GM23338 (cell line): ENCODE results near the gene FUT6. TPM values are rescaled to one million over a fixed set of nuclear protein-coding genes. Genes with fewer than 3 reads are reported as not detected.

Experiments
- ATAC-seq: fragments of 200-7000 bp; cut with Tn5 transposase; 3 replicates; pipeline ENCODE4 v1.9.1; 2020
- DNase-seq: peaks from one replicate; pipeline ENCODE4 v3.0.0-alpha.2; 2015; ENCODE audit warnings: low spot score
- H2AFZ ChIP-seq: fragments of 200-600 bp; sonication (generic); 2 replicates; pipeline ENCODE4 v1.8.0; 2016; ENCODE audit warnings: antibody characterized with exemption, mild to moderate bottlenecking, moderate library complexity
- H3F3A ChIP-seq: fragments of 200-600 bp; sonication (generic); replicated peaks from 2 replicates; pipeline ENCODE4 v1.8.0; 2017; ENCODE audit warnings: antibody characterized with exemption, mixed run types, low read depth
- H3K27ac ChIP-seq: fragments of 200-600 bp; sonication (generic); 2 replicates; pipeline ENCODE4 v1.6.1; 2016; ENCODE audit warnings: low read depth
- H3K27me3 ChIP-seq: fragments of 200-600 bp; sonication (generic); 2 replicates; pipeline ENCODE4 v1.8.0; 2016; ENCODE audit warnings: mild to moderate bottlenecking, mixed run types, moderate library complexity; ENCODE audit not compliant: insufficient read depth
- H3K36me3 ChIP-seq: fragments of 200-600 bp; sonication (generic); 2 replicates; pipeline ENCODE4 v1.8.0; 2016; ENCODE audit warnings: mild to moderate bottlenecking; ENCODE audit not compliant: insufficient read depth
- H3K4me1 ChIP-seq: fragments of 200-600 bp; sonication (generic); 2 replicates; pipeline ENCODE4 v1.8.0; 2016; ENCODE audit warnings: mild to moderate bottlenecking, moderate library complexity; ENCODE audit not compliant: insufficient read depth
- H3K4me2 ChIP-seq: fragments of 200-600 bp; sonication (generic); 2 replicates; pipeline ENCODE4 v1.7.1; 2017; ENCODE audit warnings: mixed run types
- H3K4me3 ChIP-seq: fragments of 200-600 bp; sonication (generic); 2 replicates; pipeline ENCODE4 v1.6.1; 2016; ENCODE audit warnings: mixed run types
- H3K79me2 ChIP-seq: fragments of 200-600 bp; sonication (generic); replicated peaks from 2 replicates; pipeline ENCODE4 v1.8.0; 2017; ENCODE audit warnings: mild to moderate bottlenecking; ENCODE audit not compliant: insufficient read depth
- H3K9me2 ChIP-seq: fragments of 200-600 bp; sonication (generic); 2 replicates; pipeline ENCODE4 v1.8.0; 2017; ENCODE audit not compliant: insufficient read depth
- H4K20me1 ChIP-seq: fragments of 200-600 bp; sonication (generic); replicated peaks from 2 replicates; pipeline ENCODE4 v1.8.0; 2017; ENCODE audit warnings: mild to moderate bottlenecking; ENCODE audit not compliant: insufficient read depth
- H3K27ac Mint-ChIP-seq: 2 replicates; pipeline ENCODE4 v1.8.0; 2020; ENCODE audit warnings: inconsistent platforms, mild to moderate bottlenecking, moderate library complexity, mixed read lengths
- H3K27me3 Mint-ChIP-seq: 3 replicates; pipeline ENCODE4 v1.8.0; 2022; ENCODE audit warnings: low read depth, mild to moderate bottlenecking, moderate library complexity, mixed read lengths, inconsistent platforms; ENCODE audit not compliant: insufficient read depth, poor library complexity
- H3K36me3 Mint-ChIP-seq: 3 replicates; pipeline ENCODE4 v1.8.0; 2021; ENCODE audit warnings: low read depth, mild to moderate bottlenecking, inconsistent platforms, moderate library complexity, mixed read lengths
- H3K4me1 Mint-ChIP-seq: 3 replicates; pipeline ENCODE4 v1.8.0; 2020; ENCODE audit warnings: mild to moderate bottlenecking, inconsistent platforms, mixed read lengths
- H3K4me3 Mint-ChIP-seq: 3 replicates; pipeline ENCODE4 v1.8.0; 2021; ENCODE audit warnings: moderate library complexity, mild to moderate bottlenecking, inconsistent platforms, mixed read lengths
- H3K9me3 Mint-ChIP-seq: 3 replicates; pipeline ENCODE4 v1.8.0; 2020; ENCODE audit warnings: moderate library complexity, mild to moderate bottlenecking, inconsistent platforms, mixed read lengths
- CREB1 ChIP-seq: fragments of 250-450 bp; sonication (Bioruptor Pico); IDR thresholded peaks from 2 replicates; pipeline ENCODE4 v1.5.0; 2020; ENCODE audit warnings: low read depth, mild to moderate bottlenecking, moderate library complexity
- CTCF ChIP-seq, 2 experiments: fragments of 200-600 bp in 1 of 2; sonication (generic) in 1 of 2; conservative IDR thresholded peaks; 2 replicates each; pipeline versions ENCODE4 v1.5.1 to v1.6.1; 2016 to 2017; ENCODE audit warnings: antibody characterized with exemption in 2 of 2, low read depth in 2 of 2, mild to moderate bottlenecking in 2 of 2, moderate library complexity in 1 of 2
- ETS1 ChIP-seq: IDR thresholded peaks from 2 replicates; pipeline ENCODE4 v1.6.1; 2016; ENCODE audit warnings: antibody characterized with exemption
- EZH2 ChIP-seq: fragments of 200-600 bp; sonication (generic); IDR thresholded peaks from one replicate; pipeline ENCODE4 v1.8.0; 2017; ENCODE audit warnings: antibody characterized with exemption, mild to moderate bottlenecking, low read depth; ENCODE audit not compliant: unreplicated experiment
- EZH2phosphoT487 ChIP-seq: fragments of 200-600 bp; sonication (generic); IDR thresholded peaks from one replicate; pipeline ENCODE4 v1.8.1; 2018; ENCODE audit warnings: antibody characterized with exemption; ENCODE audit not compliant: unreplicated experiment
- JUNB ChIP-seq: IDR thresholded peaks from one replicate; pipeline ENCODE4 v1.6.1; 2016; ENCODE audit warnings: antibody characterized with exemption; ENCODE audit not compliant: unreplicated experiment
- NANOG ChIP-seq: IDR thresholded peaks from 2 replicates; pipeline ENCODE4 v1.6.1; 2016; ENCODE audit warnings: antibody characterized with exemption, borderline replicate concordance
- POLR2AphosphoS5 ChIP-seq: IDR thresholded peaks from 2 replicates; pipeline ENCODE4 v1.6.1; 2016; ENCODE audit warnings: antibody characterized with exemption, low read depth
- REST ChIP-seq: IDR thresholded peaks from one replicate; pipeline ENCODE4 v1.6.1; 2018; ENCODE audit warnings: antibody characterized with exemption; ENCODE audit not compliant: unreplicated experiment
- STAT1 ChIP-seq: IDR thresholded peaks from one replicate; pipeline ENCODE4 v1.6.1; 2016; ENCODE audit warnings: antibody characterized with exemption; ENCODE audit not compliant: unreplicated experiment
- ZNF114 ChIP-seq: fragments of 250-450 bp; sonication (Bioruptor Pico); IDR thresholded peaks from 2 replicates; pipeline ENCODE4 v1.5.0; 2020; ENCODE audit warnings: mild to moderate bottlenecking, moderate library complexity
- ZNF331 ChIP-seq: fragments of 250-450 bp; sonication (Bioruptor Pico); IDR thresholded peaks from 2 replicates; pipeline ENCODE4 v1.5.0; 2020; ENCODE audit warnings: low read depth, mild to moderate bottlenecking, moderate library complexity
- ZNF462 ChIP-seq: fragments of 250-450 bp; sonication (Bioruptor Pico); IDR thresholded peaks from 2 replicates; pipeline ENCODE4 v1.5.0; 2020; ENCODE audit warnings: mild to moderate bottlenecking, moderate library complexity
- polyA plus RNA-seq: library from polyadenylated mRNA; unstranded; fragments of >200 nt; fragmentation: Nextera tagmentation; extraction: Ambion mirVana; gene quantifications from 2 replicates; pipeline ENCODE4 v1.2.1, GENCODE V29; 2016
- total RNA-seq: library from RNA; depleted of rRNA; stranded (reverse); fragments of >200 nt; shearing (Covaris generic); gene quantifications from 2 replicates; pipeline ENCODE4 v1.2.3, GENCODE V29; 2014

FUT6 gene
- total and polyA plus RNA-seq, 2 experiments from 2014 or later, result not detected

GRCh38 chr19:5825178-5825577 lies 14.3 kb downstream of the FUT6 start:
- H3K4me1 Mint-ChIP-seq, result peaks cover 7% of the 10 kb centered on the region
- no peak overlapping the region for H3K4me3 Mint-ChIP-seq
- peaks cover 4% of the 10 kb centered on the region; the same call in 1 of the 2 replicates for H3K4me1 ChIP-seq
- no peaks in the 10 kb centered on the region for H3K36me3 Mint-ChIP-seq
- H3K4me3 ChIP-seq, result no peak overlapping the region
- H3K9me2 ChIP-seq, result no peaks in the 10 kb centered on the region
- H3K27me3 Mint-ChIP-seq, result peaks cover 25% of the 10 kb centered on the region
- no peak overlapping the region for H3K27ac Mint-ChIP-seq
- H3F3A ChIP-seq, result no peaks in the 10 kb centered on the region
- ATAC-seq (no peak), DNase-seq (no peak)
- no peak overlapping the region for H3K4me2 ChIP-seq
- H2AFZ ChIP-seq, result no peak overlapping the region
- no peaks in the 10 kb centered on the region for H4K20me1 ChIP-seq
- H3K9me3 Mint-ChIP-seq, result peaks cover 2% of the 10 kb centered on the region; the same call in 1 of the 3 replicates
- no peaks in the 10 kb centered on the region for H3K27me3 ChIP-seq
- TF ChIP-seq ZNF114 (no peak), REST (no peak), ETS1 (no peak), EZH2phosphoT487 (no peak), ZNF462 (no peak), NANOG (no peak), JUNB (no peak), CTCF (conservative IDR thresholded peaks at IDR 0.05; ENCODE audit: low read depth in 2 of 2) (no peak), EZH2 (no peak), STAT1 (no peak), ZNF331 (no peak), CREB1 (CRISPR knock-in tag) (no peak), POLR2AphosphoS5 (no peak)
- H3K36me3 ChIP-seq, result no peaks in the 10 kb centered on the region
- no peak overlapping the region for H3K27ac ChIP-seq
- H3K79me2 ChIP-seq, result no peaks in the 10 kb centered on the region
